ENCODE data around the gene LCOR.

Gene LCOR

GRCh38 chr10:96991313-96991841 is 159.3 kb downstream of the LCOR start:
- DNase-seq: no peak

GRCh38 chr10:96992721-96993120 is 160.6 kb downstream of the LCOR start:
- no peak for DNase-seq

GRCh38 chr10:96995851-96996250 is 163.8 kb downstream of the LCOR start:
- no peak for DNase-seq

- DNase-seq: no peak
Observed at GRCh38 chr10:96996275-96996965, 164.3 kb downstream of the LCOR start.

- no peak for DNase-seq
Observed at GRCh38 chr10:96998329-96998888, 166.3 kb downstream of the LCOR start.

GRCh38 chr10:96999337-96999736 is 167.2 kb downstream of the LCOR start:
- DNase-seq: no peak

- DNase-seq: no peak
Observed at GRCh38 chr10:96999987-97000386, 167.9 kb downstream of the LCOR start.

- no peak for DNase-seq
Observed at GRCh38 chr10:97000487-97001182, 168.5 kb downstream of the LCOR start.

GRCh38 chr10:97001183-97001991 is 169.3 kb downstream of the LCOR start:
- no peak for DNase-seq

GRCh38 chr10:97002670-97003069 is 170.6 kb downstream of the LCOR start:
- no peak for DNase-seq

- DNase-seq: no peak
Observed at GRCh38 chr10:97003151-97003803, 171.2 kb downstream of the LCOR start.

- DNase-seq: no peak
Observed at GRCh38 chr10:97003804-97004201, 171.7 kb downstream of the LCOR start.

GRCh38 chr10:97004591-97004990 is 172.5 kb downstream of the LCOR start:
- no peak for DNase-seq

- DNase-seq: no peak
Observed at GRCh38 chr10:97005349-97005748, 173.3 kb downstream of the LCOR start.

- DNase-seq: no peak
Observed at GRCh38 chr10:97006364-97006763, 174.3 kb downstream of the LCOR start.

GRCh38 chr10:97007417-97007816 is 175.3 kb downstream of the LCOR start:
- no peak for DNase-seq

- DNase-seq: no peak
Observed at GRCh38 chr10:97010695-97011206, 178.7 kb downstream of the LCOR start.

GRCh38 chr10:97011397-97011796 is 179.3 kb downstream of the LCOR start:
- DNase-seq: no peak

- peak; percentile 49 for DNase-seq
Observed at GRCh38 chr10:97012470-97012869, 180.4 kb downstream of the LCOR start.

GRCh38 chr10:97013568-97013967 is 181.5 kb downstream of the LCOR start:
- peak; percentile 39 for DNase-seq

- DNase-seq: no peak
Observed at GRCh38 chr10:97013983-97014382, 181.9 kb downstream of the LCOR start.

GRCh38 chr10:97015240-97015639 is 183.1 kb downstream of the LCOR start:
- DNase-seq: no peak

All from activated effector memory CD4-positive, alpha-beta T cell treated with anti-CD3 and anti-CD28 coated beads, Interleukin-2, amount 50 U/mL, for 16 hours (primary cell).